Measurements from ENCODE around the gene LRRC1. TPM values are rescaled to one million over a fixed set of nuclear protein-coding genes. Genes with fewer than 3 reads are reported as not detected.

LRRC1 gene
- total and polyA plus RNA-seq, 2 donors (not counting 3 experiments of a cell fraction or from before 2014, with no cell fraction given): 5.6 to 11.7 TPM

DNA sequence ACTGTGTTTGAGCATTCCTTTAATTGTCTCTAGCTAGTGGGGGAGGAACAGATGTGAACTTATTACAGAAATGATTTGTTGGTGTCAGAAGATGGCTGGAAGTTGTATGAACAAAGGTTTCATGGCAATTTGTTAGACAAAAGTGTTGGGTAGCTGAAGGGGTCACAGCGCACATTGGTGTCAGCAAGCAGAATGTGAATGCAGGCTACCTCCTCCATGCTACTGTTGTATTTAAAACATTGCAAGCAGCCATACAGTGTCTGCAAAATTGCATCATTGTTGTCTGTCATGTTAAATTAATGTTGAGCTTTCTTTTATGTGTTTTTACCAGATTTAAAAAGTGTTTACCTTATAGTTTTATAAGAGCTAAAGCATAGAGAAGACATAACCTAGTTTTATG, 6.2 kb downstream of the LRRC1 start:
- DNase-seq (ENCODE audit: low read depth, low spot score): no peak
- Histone ChIP-seq H3K27me3 (ENCODE audit: control insufficient read depth in 2 of 2, insufficient read depth in 2 of 2, low read length in 2 of 2) (no peaks in the 10 kb centered on the region), H3K4me1 (ENCODE audit: control insufficient read depth, extremely low read depth, insufficient read depth, low read length) (peaks cover 15% of the 10 kb centered on the region), H3K9ac (replicated peaks; ENCODE audit: extremely low read depth, insufficient read depth, low read length) (no peak overlapping the region), H3K4me3 (replicated peaks in 1 of 3; ENCODE audit: insufficient read depth in 1 of 3, low read depth in 1 of 3, low read length in 3 of 3) (no peak overlapping the region), H2AFZ (ENCODE audit: low read depth, low read length) (no peak overlapping the region), H3K9me3 (replicated peaks; ENCODE audit: control insufficient read depth, insufficient read depth, low read length) (no peaks in the 10 kb centered on the region), H3K4me2 (ENCODE audit: insufficient read depth, low read length) (no peak overlapping the region), H3K79me2 (ENCODE audit: control insufficient read depth, insufficient read depth, low read length) (peaks cover 23% of the 10 kb centered on the region), H4K20me1 (replicated peaks; ENCODE audit: control insufficient read depth, extremely low read depth, insufficient read depth, low read length) (no peaks in the 10 kb centered on the region), H3K27ac (ENCODE audit: insufficient read depth, low read depth, low read length) (no peak overlapping the region), H3K9me1 (replicated peaks; ENCODE audit: control insufficient read depth, extremely low read depth, insufficient read depth, low read length) (no peaks in the 10 kb centered on the region), H3K36me3 (ENCODE audit: control insufficient read depth in 2 of 2, extremely low read depth in 1 of 2, insufficient read depth in 2 of 2, low read length in 2 of 2) (no peaks in the 10 kb centered on the region)
- dilution Hi-C loops (cut with MboI; ENCODE audit: extremely low pct_ligation_motif_present, low sequenced_read_pairs): no loop called here
- ChIA-PET CTCF (interaction anchor here (1.1 kb wide), 1 partner anchor 29 kb away, joined by 3 read pairs; no protein-coding TSS in a partner anchor), POLR2A (no interaction called here)
- no TSS peak for BruUV-seq (replicated peaks)
- TF ChIP-seq POLR2AphosphoS5 (IDR thresholded peaks at IDR 0.05; ENCODE audit: insufficient read depth, low read depth, low read length): no peak
- intact Hi-C loops (cut with micrococcal nuclease): no loop called here
- no peak for FAIRE-seq

GRCh38 chr6:53802582-53802981, 7.8 kb downstream of the LRRC1 start:
- no peak overlapping the region for H2AFZ ChIP-seq (ENCODE audit: low read depth, low read length)

More at GRCh38 chr6:53802582-53802981, 7.8 kb downstream of the LRRC1 start:
- Histone ChIP-seq H3K27me3 (ENCODE audit: control insufficient read depth in 2 of 2, insufficient read depth in 2 of 2, low read length in 2 of 2) (no peaks in the 10 kb centered on the region), H3K9me3 (replicated peaks; ENCODE audit: control insufficient read depth, insufficient read depth, low read length) (no peaks in the 10 kb centered on the region), H3K27ac (ENCODE audit: insufficient read depth, low read depth, low read length) (no peak overlapping the region), H3K9ac (replicated peaks; ENCODE audit: extremely low read depth, insufficient read depth, low read length) (no peak overlapping the region), H3K4me2 (ENCODE audit: insufficient read depth, low read length) (no peak overlapping the region), H3K36me3 (ENCODE audit: control insufficient read depth in 2 of 2, extremely low read depth in 1 of 2, insufficient read depth in 2 of 2, low read length in 2 of 2) (no peaks in the 10 kb centered on the region), H3K9me1 (replicated peaks; ENCODE audit: control insufficient read depth, extremely low read depth, insufficient read depth, low read length) (no peaks in the 10 kb centered on the region), H3K4me1 (ENCODE audit: control insufficient read depth, extremely low read depth, insufficient read depth, low read length) (peaks cover 7% of the 10 kb centered on the region), H3K4me3 (replicated peaks in 1 of 3; ENCODE audit: insufficient read depth in 1 of 3, low read depth in 1 of 3, low read length in 3 of 3) (no peak overlapping the region), H4K20me1 (replicated peaks; ENCODE audit: control insufficient read depth, extremely low read depth, insufficient read depth, low read length) (no peaks in the 10 kb centered on the region), H3K79me2 (ENCODE audit: control insufficient read depth, insufficient read depth, low read length) (peaks cover 20% of the 10 kb centered on the region)
- dilution Hi-C loops (cut with MboI; ENCODE audit: extremely low pct_ligation_motif_present, low sequenced_read_pairs): no loop called here
- intact Hi-C loops (cut with micrococcal nuclease): no loop called here
- TF ChIP-seq MAX (IDR thresholded peaks at IDR 0.05; ENCODE audit: insufficient read depth, insufficient read length) (no peak), MYC (IDR thresholded peaks at IDR 0.05; ENCODE audit: low read depth, low read length) (no peak), EZH2 (IDR thresholded peaks at IDR 0.05; ENCODE audit: borderline replicate concordance, low read depth, low read length, severe bottlenecking) (no peak), JUN (IDR thresholded peaks at IDR 0.05; ENCODE audit: borderline replicate concordance, insufficient read depth, insufficient read length, low read depth) (no peak), POLR2AphosphoS5 (IDR thresholded peaks at IDR 0.05; ENCODE audit: insufficient read depth, low read depth, low read length) (no peak), GATA2 (IDR thresholded peaks at IDR 0.05; ENCODE audit: insufficient read depth, insufficient read length, low read depth, low read length) (no peak), FOS (IDR thresholded peaks at IDR 0.05; ENCODE audit: borderline replicate concordance, insufficient read depth, low read length) (no peak), POLR2A (IDR thresholded peaks at IDR 0.05; ENCODE audit: low read depth, low read length) (no peak)
- TF ChIP-seq, protein P1, sequence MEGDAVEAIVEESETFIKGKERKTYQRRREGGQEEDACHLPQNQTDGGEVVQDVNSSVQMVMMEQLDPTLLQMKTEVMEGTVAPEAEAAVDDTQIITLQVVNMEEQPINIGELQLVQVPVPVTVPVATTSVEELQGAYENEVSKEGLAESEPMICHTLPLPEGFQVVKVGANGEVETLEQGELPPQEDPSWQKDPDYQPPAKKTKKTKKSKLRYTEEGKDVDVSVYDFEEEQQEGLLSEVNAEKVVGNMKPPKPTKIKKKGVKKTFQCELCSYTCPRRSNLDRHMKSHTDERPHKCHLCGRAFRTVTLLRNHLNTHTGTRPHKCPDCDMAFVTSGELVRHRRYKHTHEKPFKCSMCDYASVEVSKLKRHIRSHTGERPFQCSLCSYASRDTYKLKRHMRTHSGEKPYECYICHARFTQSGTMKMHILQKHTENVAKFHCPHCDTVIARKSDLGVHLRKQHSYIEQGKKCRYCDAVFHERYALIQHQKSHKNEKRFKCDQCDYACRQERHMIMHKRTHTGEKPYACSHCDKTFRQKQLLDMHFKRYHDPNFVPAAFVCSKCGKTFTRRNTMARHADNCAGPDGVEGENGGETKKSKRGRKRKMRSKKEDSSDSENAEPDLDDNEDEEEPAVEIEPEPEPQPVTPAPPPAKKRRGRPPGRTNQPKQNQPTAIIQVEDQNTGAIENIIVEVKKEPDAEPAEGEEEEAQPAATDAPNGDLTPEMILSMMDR (IDR thresholded peaks at IDR 0.05; ENCODE audit: extremely low read depth in 1 of 2, insufficient read depth in 1 of 2, low read depth in 1 of 2, low read length in 2 of 2): no peak
- no peak for DNase-seq (ENCODE audit: low read depth, low spot score)
- FAIRE-seq: no peak
- no TSS peak for BruUV-seq (replicated peaks)
- ChIA-PET CTCF (no interaction called here), POLR2A (no interaction called here)
